Measurements from ENCODE around the gene COL18A1. TPM values are rescaled to one million over a fixed set of nuclear protein-coding genes. Genes with fewer than 3 reads are reported as not detected.

The COL18A1 gene
- total and polyA plus RNA-seq, 2 donors (not counting 1 experiment from before 2014, with no cell fraction given), result 15.6 to 24.7 TPM

DNA sequence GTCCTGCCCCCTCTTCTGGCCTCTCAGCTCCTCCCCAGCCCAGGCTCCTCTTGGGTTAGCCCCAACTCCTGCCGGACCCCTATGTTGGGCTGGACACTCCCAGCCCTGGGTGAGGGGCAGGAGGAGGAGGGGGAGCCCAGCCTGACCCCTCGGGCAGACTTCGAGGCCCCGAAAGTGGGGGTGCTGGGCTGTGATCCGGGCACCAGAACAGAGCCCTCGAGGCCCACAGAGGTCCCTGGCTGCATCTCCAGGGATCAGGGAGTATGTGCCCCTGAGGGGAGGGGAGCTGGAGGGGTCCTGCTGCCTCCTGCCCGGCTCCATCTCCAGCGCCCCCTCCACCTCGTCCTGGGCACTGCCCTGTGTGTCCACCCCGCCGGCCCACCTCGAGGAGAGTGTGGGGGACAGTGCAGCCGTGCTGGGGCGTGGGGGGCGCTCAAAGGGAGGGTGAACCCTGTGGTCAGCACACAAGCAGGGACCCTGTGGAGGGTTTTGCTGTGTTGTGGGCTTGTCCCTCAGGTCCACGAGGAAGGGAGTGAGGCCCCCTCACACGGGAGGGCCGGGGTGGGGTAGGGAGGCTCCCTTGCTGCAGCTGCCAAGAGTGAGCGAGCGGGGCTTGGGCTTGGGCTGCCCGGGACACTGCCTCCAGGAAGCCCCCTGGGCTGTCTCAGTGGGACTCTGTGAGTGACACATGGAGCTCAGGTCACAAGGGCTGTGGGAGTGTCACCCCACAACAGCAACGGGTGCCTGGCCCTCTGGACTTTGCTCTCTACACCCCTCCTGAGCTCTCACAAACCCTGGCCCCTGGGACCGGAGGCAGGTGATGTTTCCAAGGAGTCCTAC, 54.4 kb downstream of the COL18A1 start:
- H3K9me3 Mint-ChIP-seq (ENCODE audit: insufficient read depth), result no peaks in the 10 kb centered on the region
- no peak for DNase-seq
- intact Hi-C loops (cut with micrococcal nuclease), result no loop called here
- Histone ChIP-seq H4K20me1 (ENCODE audit: control insufficient read depth, insufficient read depth, low read length, poor library complexity, severe bottlenecking) (no peaks in the 10 kb centered on the region), H3K79me2 (ENCODE audit: control insufficient read depth, insufficient read depth, low read length) (no peaks in the 10 kb centered on the region), H3K27ac (ENCODE audit: low read length in 2 of 2) (no peak overlapping the region), H3K9ac (ENCODE audit: low read length) (no peak overlapping the region), H3K27me3 (replicated peaks in 1 of 4; ENCODE audit: control extremely low read depth in 1 of 4, control insufficient read depth in 3 of 4, insufficient read depth in 4 of 4, low read length in 3 of 4) (peaks cover 0 to 3% (median 1%) of the 10 kb centered on the region in 4 experiments), H3K4me1 (ENCODE audit: control insufficient read depth in 2 of 2, insufficient read depth in 2 of 2, low read length in 2 of 2) (no peaks in the 10 kb centered on the region), H3K9me3 (ENCODE audit: control extremely low read depth in 1 of 3, control insufficient read depth in 2 of 3, insufficient read depth in 1 of 3, low read length in 2 of 3) (peaks cover 0 to 19% (median 8%) of the 10 kb centered on the region in 3 donors), H2AFZ (ENCODE audit: insufficient read depth, low read depth, low read length, poor library complexity, severe bottlenecking) (no peak overlapping the region), H3K4me3 (ENCODE audit: control extremely low read depth in 1 of 5, extremely low read depth in 1 of 5, insufficient read depth in 1 of 5, low read depth in 2 of 5, low read length in 4 of 5) (no peak overlapping the region), H3K4me2 (replicated peaks; ENCODE audit: low read depth, low read length, poor library complexity, severe bottlenecking) (no peak overlapping the region), H3K36me3 (replicated peaks in 1 of 2; ENCODE audit: control extremely low read depth in 1 of 2, control insufficient read depth in 1 of 2, extremely low read depth in 1 of 2, insufficient read depth in 2 of 2, low read length in 1 of 2) (no peaks in the 10 kb centered on the region)
- H3K27ac Mint-ChIP-seq, result no peak overlapping the region
- ATAC-seq (ENCODE audit: low read depth), result no peak
- no peak overlapping the region for H3K4me3 Mint-ChIP-seq
- ChIA-PET CTCF (no interaction called here), POLR2A (no interaction called here)
- 84% methylated on average over 21 of the region's 23 CpGs for WGBS (ENCODE audit: insufficient coverage)
- no peak for TF ChIP-seq EZH2 (IDR thresholded peaks at IDR 0.05; ENCODE audit: borderline replicate concordance, insufficient read depth, low read depth, low read length, poor library complexity, severe bottlenecking)
- TF ChIP-seq, protein P1, sequence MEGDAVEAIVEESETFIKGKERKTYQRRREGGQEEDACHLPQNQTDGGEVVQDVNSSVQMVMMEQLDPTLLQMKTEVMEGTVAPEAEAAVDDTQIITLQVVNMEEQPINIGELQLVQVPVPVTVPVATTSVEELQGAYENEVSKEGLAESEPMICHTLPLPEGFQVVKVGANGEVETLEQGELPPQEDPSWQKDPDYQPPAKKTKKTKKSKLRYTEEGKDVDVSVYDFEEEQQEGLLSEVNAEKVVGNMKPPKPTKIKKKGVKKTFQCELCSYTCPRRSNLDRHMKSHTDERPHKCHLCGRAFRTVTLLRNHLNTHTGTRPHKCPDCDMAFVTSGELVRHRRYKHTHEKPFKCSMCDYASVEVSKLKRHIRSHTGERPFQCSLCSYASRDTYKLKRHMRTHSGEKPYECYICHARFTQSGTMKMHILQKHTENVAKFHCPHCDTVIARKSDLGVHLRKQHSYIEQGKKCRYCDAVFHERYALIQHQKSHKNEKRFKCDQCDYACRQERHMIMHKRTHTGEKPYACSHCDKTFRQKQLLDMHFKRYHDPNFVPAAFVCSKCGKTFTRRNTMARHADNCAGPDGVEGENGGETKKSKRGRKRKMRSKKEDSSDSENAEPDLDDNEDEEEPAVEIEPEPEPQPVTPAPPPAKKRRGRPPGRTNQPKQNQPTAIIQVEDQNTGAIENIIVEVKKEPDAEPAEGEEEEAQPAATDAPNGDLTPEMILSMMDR (IDR thresholded peaks at IDR 0.05), result no peak
- peaks cover 1% of the 10 kb centered on the region for H3K4me1 Mint-ChIP-seq
- peaks cover 8% of the 10 kb centered on the region for H3K27me3 Mint-ChIP-seq

DNA sequence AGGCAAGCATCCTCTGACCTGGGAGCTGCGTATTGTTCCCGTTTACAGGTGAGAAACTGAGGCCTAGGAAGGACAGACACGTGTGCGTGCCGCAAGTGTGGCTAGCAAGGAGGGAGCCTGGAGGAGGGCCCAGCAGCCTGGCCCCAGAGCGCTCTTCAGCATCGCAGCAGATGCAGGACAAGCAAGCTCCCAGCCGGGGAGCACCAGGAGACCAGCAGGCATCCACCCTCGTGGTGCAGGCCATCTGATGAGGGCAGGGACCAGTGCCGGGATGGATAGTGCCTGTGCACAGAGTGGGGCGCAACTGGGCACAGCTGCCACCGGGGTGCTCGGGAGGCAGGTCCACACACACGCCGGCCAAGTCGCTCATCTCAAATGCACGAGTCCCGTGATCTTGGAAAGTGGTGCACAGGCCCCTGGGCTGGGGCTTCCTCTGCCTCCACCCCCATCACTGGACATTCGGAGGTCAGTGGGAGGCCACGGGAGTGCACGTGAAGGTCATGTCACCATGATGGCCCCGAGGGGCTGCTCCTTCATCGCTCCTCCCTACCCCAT, 55.1 kb downstream of the COL18A1 start:
- H3K36me3 ChIP-seq (replicated peaks in 1 of 2; ENCODE audit: control extremely low read depth in 1 of 2, control insufficient read depth in 1 of 2, extremely low read depth in 1 of 2, insufficient read depth in 2 of 2, low read length in 1 of 2), result no peaks in the 10 kb centered on the region
- Mint-ChIP-seq H3K27ac (no peak overlapping the region), H3K4me3 (no peak overlapping the region), H3K27me3 (peaks cover 12% of the 10 kb centered on the region), H3K9me3 (ENCODE audit: insufficient read depth) (no peaks in the 10 kb centered on the region), H3K4me1 (peaks cover 6% of the 10 kb centered on the region)
- WGBS (ENCODE audit: insufficient coverage), result 96% methylated on average over 21 of the region's 23 CpGs
- CTCF ChIA-PET, result no interaction called here
- no peak overlapping the region for H3K4me2 ChIP-seq (replicated peaks; ENCODE audit: low read depth, low read length, poor library complexity, severe bottlenecking)
- H3K4me3 ChIP-seq (ENCODE audit: control extremely low read depth in 1 of 5, extremely low read depth in 1 of 5, insufficient read depth in 1 of 5, low read depth in 2 of 5, low read length in 4 of 5), result no peak overlapping the region
- intact Hi-C loops (cut with micrococcal nuclease), result no loop called here
- peaks cover 0 to 2% of the 10 kb centered on the region in 2 donors for H3K4me1 ChIP-seq (ENCODE audit: control insufficient read depth in 2 of 2, insufficient read depth in 2 of 2, low read length in 2 of 2)
- H3K9ac ChIP-seq (ENCODE audit: low read length), result no peak overlapping the region
- no peak overlapping the region for H2AFZ ChIP-seq (ENCODE audit: insufficient read depth, low read depth, low read length, poor library complexity, severe bottlenecking)
- ATAC-seq (ENCODE audit: low read depth) (no peak), DNase-seq (no peak)
- H3K9me3 ChIP-seq (ENCODE audit: control extremely low read depth in 1 of 3, control insufficient read depth in 2 of 3, insufficient read depth in 1 of 3, low read length in 2 of 3), result peaks cover 0 to 19% (median 8%) of the 10 kb centered on the region in 3 donors
- no peak overlapping the region for H3K27ac ChIP-seq (ENCODE audit: low read length in 2 of 2)
- H3K79me2 ChIP-seq (ENCODE audit: control insufficient read depth, insufficient read depth, low read length), result no peaks in the 10 kb centered on the region
- no peaks in the 10 kb centered on the region for H4K20me1 ChIP-seq (ENCODE audit: control insufficient read depth, insufficient read depth, low read length, poor library complexity, severe bottlenecking)
- TF ChIP-seq EZH2 (IDR thresholded peaks at IDR 0.05; ENCODE audit: borderline replicate concordance, insufficient read depth, low read depth, low read length, poor library complexity, severe bottlenecking), result no peak
- TF ChIP-seq, protein P1 (IDR thresholded peaks at IDR 0.05), result no peak
- POLR2A ChIA-PET, result no interaction called here
- H3K27me3 ChIP-seq (replicated peaks in 1 of 4; ENCODE audit: control extremely low read depth in 1 of 4, control insufficient read depth in 3 of 4, insufficient read depth in 4 of 4, low read length in 3 of 4), result peaks cover 0 to 3% (median 1%) of the 10 kb centered on the region in 4 experiments
